Nephron (organoid): ENCODE measurements around the gene SCN10A.

Experiments
- H3K27ac Mint-ChIP-seq, 3 experiments: 2 replicates each; pipeline ENCODE4 v1.8.0; 2020; ENCODE audit warnings: mixed read lengths in 3 of 3, mild to moderate bottlenecking in 2 of 3, moderate library complexity in 1 of 3
- H3K27me3 Mint-ChIP-seq: 2 replicates; pipeline ENCODE4 v1.8.0; 2021; ENCODE audit warnings: low read depth, mild to moderate bottlenecking, moderate library complexity, mixed read lengths
- H3K36me3 Mint-ChIP-seq: 2 replicates; pipeline ENCODE4 v1.8.0; 2020; ENCODE audit warnings: low read depth, mixed read lengths
- H3K4me1 Mint-ChIP-seq: 2 replicates; pipeline ENCODE4 v1.8.0; 2020; ENCODE audit warnings: mixed read lengths
- H3K4me3 Mint-ChIP-seq, 3 experiments: 2 replicates each; pipeline ENCODE4 v1.8.0; 2020; ENCODE audit warnings: mild to moderate bottlenecking in 3 of 3, mixed read lengths in 3 of 3, moderate library complexity in 2 of 3
- H3K9me3 Mint-ChIP-seq: 2 replicates; pipeline ENCODE4 v1.8.0; 2020; ENCODE audit warnings: mixed read lengths
- CTCF ChIP-seq, 3 experiments: fragments of 200-600 bp; sonication (generic); IDR thresholded peaks; one replicate each; pipeline ENCODE4 v1.5.0; 2021; ENCODE audit warnings: antibody characterized with exemption in 3 of 3; ENCODE audit not compliant: unreplicated experiment in 3 of 3

SCN10A gene

DNA sequence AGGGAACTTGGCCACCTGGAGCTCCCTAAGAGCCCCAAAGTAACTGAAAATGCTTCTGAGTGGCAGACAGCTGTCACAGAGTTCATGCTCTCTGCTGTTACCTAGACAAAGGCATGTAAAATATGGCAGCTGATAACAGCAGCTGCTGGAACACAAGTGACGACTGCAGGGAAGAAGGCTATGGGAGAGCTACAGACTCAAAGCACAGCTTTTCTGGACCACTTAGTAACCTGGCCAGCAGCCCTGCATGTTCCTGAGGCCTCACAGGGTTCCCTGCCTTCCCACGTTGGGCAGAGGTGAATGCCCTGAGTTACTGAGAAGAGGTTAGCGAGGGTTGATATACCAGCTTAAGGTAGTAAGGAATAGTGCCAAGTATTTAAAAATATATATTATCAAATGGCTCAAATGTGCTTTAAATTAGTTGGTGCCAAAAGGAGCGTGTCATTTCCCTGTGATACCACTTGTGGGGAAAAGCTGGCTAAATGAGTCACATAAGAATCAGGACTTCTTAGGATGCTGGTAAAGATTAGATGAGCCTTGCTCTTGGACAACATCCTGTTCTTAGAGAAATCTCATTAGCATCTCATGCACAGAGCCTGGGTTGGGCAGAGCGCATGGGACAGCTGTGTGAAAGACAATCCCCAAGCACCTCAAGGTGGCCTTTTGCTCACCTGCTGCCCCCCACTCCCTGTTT lies 90.1 kb downstream of the SCN10A start:
- Mint-ChIP-seq H3K9me3 (no peaks in the 10 kb centered on the region), H3K36me3 (no peaks in the 10 kb centered on the region)

DNA sequence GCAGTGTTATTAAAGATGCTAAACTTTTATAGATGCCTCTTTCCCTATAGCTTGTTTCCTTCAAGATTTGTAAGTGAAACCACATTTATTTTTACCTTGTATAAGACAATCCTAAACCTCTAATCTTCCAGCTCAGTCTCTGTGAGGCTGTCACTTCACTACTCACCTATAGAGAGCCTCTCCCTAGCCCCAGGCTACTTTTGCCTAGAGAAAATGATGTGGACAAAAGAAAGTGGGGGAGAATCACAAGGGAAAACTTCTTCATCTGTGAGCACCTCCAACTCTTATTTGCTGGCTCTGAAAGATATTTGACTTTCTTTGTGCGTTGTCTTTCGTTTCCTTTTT lies 91.7 kb downstream of the SCN10A start:
- H3K9me3 Mint-ChIP-seq: no peaks in the 10 kb centered on the region
- TF ChIP-seq CTCF (IDR thresholded peaks at IDR 0.05; ENCODE audit: unreplicated experiment in 3 of 3): no peak
- no peaks in the 10 kb centered on the region for H3K36me3 Mint-ChIP-seq
- no peak overlapping the region for H3K27ac Mint-ChIP-seq
- no peak overlapping the region for H3K4me3 Mint-ChIP-seq
- H3K27me3 Mint-ChIP-seq: peaks cover 22% of the 10 kb centered on the region
- peaks cover 31% of the 10 kb centered on the region for H3K4me1 Mint-ChIP-seq

More for the DNA sequence above, 90.1 kb downstream of the SCN10A start:
- no peak for TF ChIP-seq CTCF (IDR thresholded peaks at IDR 0.05; ENCODE audit: unreplicated experiment in 3 of 3)
- Mint-ChIP-seq H3K4me1 (peaks cover 31% of the 10 kb centered on the region), H3K4me3 (no peak overlapping the region), H3K27me3 (peaks cover 14% of the 10 kb centered on the region), H3K27ac (peak overlapping the region in 1 of 3 experiments; percentile 13)

DNA sequence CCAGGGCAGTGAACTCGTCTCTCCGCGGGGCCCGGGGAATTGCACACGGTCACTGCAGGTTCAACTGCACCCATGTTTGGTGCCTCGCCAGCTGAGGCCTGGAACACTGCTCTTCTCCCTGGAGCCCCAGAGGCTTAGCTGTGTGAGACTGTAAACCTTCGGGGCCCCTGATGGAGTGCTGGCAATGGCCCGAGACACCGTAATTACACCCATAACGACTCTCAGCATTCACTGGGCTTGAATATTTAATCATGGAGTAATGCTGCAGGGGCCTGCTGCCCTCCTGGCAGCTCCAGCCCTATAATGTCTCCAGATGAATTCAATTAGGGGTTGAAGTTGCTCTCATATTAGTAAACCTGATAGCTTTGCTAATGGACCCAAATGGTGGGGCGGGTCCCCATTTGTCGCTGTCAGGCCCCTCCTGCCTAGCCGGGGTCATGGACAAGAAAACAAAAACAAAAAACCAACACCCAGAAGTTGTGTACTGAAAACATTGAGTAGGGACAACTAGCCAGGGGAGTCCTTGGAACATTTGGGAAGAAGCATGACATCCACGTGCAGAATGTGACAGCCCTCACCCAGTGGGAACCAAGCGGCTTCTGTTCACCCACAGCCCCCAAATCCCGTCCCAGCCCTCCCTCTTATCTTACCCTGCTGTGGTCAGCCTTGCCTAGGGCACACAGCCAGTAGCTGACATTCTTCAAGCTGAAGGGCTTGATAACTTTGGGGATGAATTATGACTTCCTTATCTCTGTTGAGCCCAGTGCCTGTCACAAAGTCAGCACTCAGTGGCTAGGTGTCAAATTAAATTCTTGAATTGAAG lies 92.2 kb downstream of the SCN10A start:
- peaks cover 22% of the 10 kb centered on the region for H3K27me3 Mint-ChIP-seq
- H3K4me3 Mint-ChIP-seq: no peak overlapping the region
- H3K9me3 Mint-ChIP-seq: no peaks in the 10 kb centered on the region
- no peak for TF ChIP-seq CTCF (IDR thresholded peaks at IDR 0.05; ENCODE audit: unreplicated experiment in 3 of 3)
- H3K36me3 Mint-ChIP-seq: no peaks in the 10 kb centered on the region
- no peak overlapping the region for H3K27ac Mint-ChIP-seq
- peaks cover 31% of the 10 kb centered on the region for H3K4me1 Mint-ChIP-seq

GRCh38 chr3:38722781-38723568 lies 93.0 kb downstream of the SCN10A start:
- peaks cover 31% of the 10 kb centered on the region for H3K4me1 Mint-ChIP-seq
- H3K27ac Mint-ChIP-seq: no peak overlapping the region
- H3K36me3 Mint-ChIP-seq: no peaks in the 10 kb centered on the region
- H3K27me3 Mint-ChIP-seq: peaks cover 22% of the 10 kb centered on the region
- H3K9me3 Mint-ChIP-seq: no peaks in the 10 kb centered on the region
- no peak for TF ChIP-seq CTCF (IDR thresholded peaks at IDR 0.05; ENCODE audit: unreplicated experiment in 3 of 3)
- no peak overlapping the region for H3K4me3 Mint-ChIP-seq

GRCh38 chr3:38721207-38721772 lies 94.7 kb downstream of the SCN10A start:
- Mint-ChIP-seq H3K36me3 (no peaks in the 10 kb centered on the region), H3K27me3 (peaks cover 20% of the 10 kb centered on the region), H3K4me1 (peaks cover 26% of the 10 kb centered on the region), H3K27ac (no peak overlapping the region), H3K9me3 (no peaks in the 10 kb centered on the region), H3K4me3 (no peak overlapping the region)
- no peak for TF ChIP-seq CTCF (IDR thresholded peaks at IDR 0.05; ENCODE audit: unreplicated experiment in 3 of 3)
